Keratinocyte (primary cell): Measurements from ENCODE around the gene KCNF1.

Experiments
- CTCF ChIP-seq, 3 experiments: IDR thresholded peaks in 1 of 3; conservative IDR thresholded peaks in 1 of 3; optimal IDR thresholded peaks in 1 of 3; 2 replicates in 2 of 3; 3 replicates in 1 of 3; pipeline versions ENCODE3 to v1.5.1; 2011; ENCODE audit warnings: low read length in 3 of 3, mild to moderate bottlenecking in 3 of 3, moderate library complexity in 2 of 3, control low read depth in 1 of 3, inconsistent platforms in 1 of 3; ENCODE audit not compliant: insufficient read depth in 2 of 3; ENCODE audit errors: extremely low read depth in 1 of 3
- EZH2 ChIP-seq: IDR thresholded peaks from one replicate; pipeline ENCODE4 v1.6.1; 2012; ENCODE audit warnings: inconsistent platforms, mild to moderate bottlenecking, low read length, moderate library complexity

DNA sequence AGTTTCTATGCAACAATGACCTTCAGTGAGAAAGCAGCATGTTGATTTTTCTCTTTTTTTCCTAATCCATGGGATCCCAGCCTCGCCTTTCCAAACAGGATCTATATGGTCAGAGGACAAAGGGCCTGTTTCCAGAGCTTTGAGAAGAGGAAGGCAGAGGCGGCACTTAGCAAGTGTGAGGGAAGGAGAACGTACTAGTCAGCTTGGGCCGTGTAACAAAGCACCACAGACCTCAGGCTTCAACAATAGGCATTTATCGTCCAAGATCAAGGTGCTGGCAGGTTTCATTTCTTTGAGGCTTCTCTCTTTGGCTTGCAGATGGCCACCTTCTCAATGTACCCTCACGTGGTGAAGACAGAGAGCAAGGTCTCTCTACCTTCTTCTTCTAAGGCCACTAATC lies 7.3 kb upstream of the KCNF1 start:
- TF ChIP-seq CTCF (optimal IDR thresholded peaks at IDR 0.05 in 1 of 3, IDR thresholded peaks at IDR 0.05 in 1 of 3, conservative IDR thresholded peaks at IDR 0.05 in 1 of 3; ENCODE audit: extremely low read depth in 1 of 3, insufficient read depth in 2 of 3, low read length in 3 of 3) (no peak), EZH2 (no peak)
